HEK293T (cell line): Measurements from ENCODE around the gene CCDC85A.

Source experiments
- CTCF ChIA-PET: fragments of 350-600 bp; formaldehyde crosslinking; extraction: SDS; loops from one replicate; lab custom pipeline; 2021; ENCODE audit warnings: antibody characterized with exemption, inconsistent platforms; lab: Yijun Ruan, JAX
- POLR2A ChIA-PET: fragments of 350-600 bp; formaldehyde crosslinking; extraction: SDS; loops from one replicate; lab custom pipeline; 2020; ENCODE audit warnings: antibody characterized with exemption, inconsistent platforms; lab: Yijun Ruan, JAX
- DNase-seq: peaks from one replicate; pipeline ENCODE4 v3.0.0; 2012; ENCODE audit warnings: mixed read lengths; ENCODE audit errors: extremely low spot score
- ARNT ChIP-seq: fragments of 450-650 bp; IDR thresholded peaks from 2 replicates; pipeline ENCODE4 v1.6.1; 2017; ENCODE audit warnings: mild to moderate bottlenecking
- BHLHE40 ChIP-seq: fragments of 450-650 bp; IDR thresholded peaks from 2 replicates; pipeline ENCODE4 v1.6.1; 2016; ENCODE audit warnings: mild to moderate bottlenecking, moderate library complexity, borderline replicate concordance
- CTBP1 ChIP-seq: fragments of 450-650 bp; IDR thresholded peaks from 2 replicates; pipeline ENCODE4 v1.6.1; 2016; ENCODE audit warnings: borderline replicate concordance
- ELF4 ChIP-seq: fragments of 450-650 bp; IDR thresholded peaks from 2 replicates; pipeline ENCODE4 v1.6.1; 2017; ENCODE audit warnings: antibody characterized with exemption
- FOXA1 ChIP-seq: fragments of 450-650 bp; IDR thresholded peaks from 2 replicates; pipeline ENCODE4 v1.6.1; 2016; ENCODE audit warnings: mild to moderate bottlenecking
- FOXK2 ChIP-seq: fragments of 450-650 bp; IDR thresholded peaks from 2 replicates; pipeline ENCODE4 v1.6.1; 2016; ENCODE audit warnings: mild to moderate bottlenecking
- FOXM1 ChIP-seq: fragments of 450-650 bp; IDR thresholded peaks from 2 replicates; pipeline ENCODE4 v1.6.1; 2017; ENCODE audit warnings: mild to moderate bottlenecking, borderline replicate concordance
- HDGF ChIP-seq: fragments of 450-650 bp; IDR thresholded peaks from 2 replicates; pipeline ENCODE4 v1.6.1; 2017; ENCODE audit warnings: antibody characterized with exemption, borderline replicate concordance
- L3MBTL2 ChIP-seq: fragments of 450-650 bp; conservative IDR thresholded peaks from 2 replicates; pipeline ENCODE4 v1.6.1; 2016; ENCODE audit warnings: mild to moderate bottlenecking
- LEF1 ChIP-seq: fragments of 450-650 bp; IDR thresholded peaks from 2 replicates; pipeline ENCODE4 v1.6.1; 2017; ENCODE audit warnings: mild to moderate bottlenecking, borderline replicate concordance
- NFRKB ChIP-seq: fragments of 450-650 bp; IDR thresholded peaks from 2 replicates; pipeline ENCODE4 v1.6.1; 2016; ENCODE audit warnings: mild to moderate bottlenecking, moderate library complexity
- SP1 ChIP-seq: fragments of 450-650 bp; IDR thresholded peaks from 2 replicates; pipeline ENCODE4 v1.6.1; 2017
- SUZ12 ChIP-seq: fragments of 450-650 bp; IDR thresholded peaks from 2 replicates; pipeline ENCODE4 v1.6.1; 2016; ENCODE audit warnings: mild to moderate bottlenecking
- TARDBP ChIP-seq: fragments of 450-650 bp; IDR thresholded peaks from 2 replicates; pipeline ENCODE4 v1.6.1; 2016
- ZNF384 ChIP-seq: fragments of 450-650 bp; IDR thresholded peaks from 2 replicates; pipeline ENCODE4 v1.6.1; 2016
- TF ChIP-seq, protein P1 (sequence below): fragments of 450-650 bp; IDR thresholded peaks from 2 replicates; pipeline ENCODE4 v1.6.1; 2016

The CCDC85A gene

GRCh38 chr2:56315376-56315775 lies 131.6 kb downstream of the CCDC85A start:
- CTCF ChIA-PET = no interaction called here
- TF ChIP-seq, protein P1, sequence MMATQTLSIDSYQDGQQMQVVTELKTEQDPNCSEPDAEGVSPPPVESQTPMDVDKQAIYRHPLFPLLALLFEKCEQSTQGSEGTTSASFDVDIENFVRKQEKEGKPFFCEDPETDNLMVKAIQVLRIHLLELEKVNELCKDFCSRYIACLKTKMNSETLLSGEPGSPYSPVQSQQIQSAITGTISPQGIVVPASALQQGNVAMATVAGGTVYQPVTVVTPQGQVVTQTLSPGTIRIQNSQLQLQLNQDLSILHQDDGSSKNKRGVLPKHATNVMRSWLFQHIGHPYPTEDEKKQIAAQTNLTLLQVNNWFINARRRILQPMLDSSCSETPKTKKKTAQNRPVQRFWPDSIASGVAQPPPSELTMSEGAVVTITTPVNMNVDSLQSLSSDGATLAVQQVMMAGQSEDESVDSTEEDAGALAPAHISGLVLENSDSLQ = no peak
- no peak for TF ChIP-seq CTBP1
- no peak for TF ChIP-seq NFRKB
- TF ChIP-seq SUZ12 = no peak
- TF ChIP-seq LEF1 = no peak
- no peak for TF ChIP-seq L3MBTL2
- TF ChIP-seq ZNF384 = no peak
- TF ChIP-seq ELF4 = no peak
- TF ChIP-seq SP1 = no peak
- TF ChIP-seq BHLHE40 = no peak
- no peak for TF ChIP-seq ARNT
- TF ChIP-seq FOXK2 = no peak
- TF ChIP-seq FOXM1 = no peak
- TF ChIP-seq TARDBP = no peak
- no peak for TF ChIP-seq HDGF
- TF ChIP-seq FOXA1 = no peak
- DNase-seq = no peak
- POLR2A ChIA-PET = no interaction called here

DNA sequence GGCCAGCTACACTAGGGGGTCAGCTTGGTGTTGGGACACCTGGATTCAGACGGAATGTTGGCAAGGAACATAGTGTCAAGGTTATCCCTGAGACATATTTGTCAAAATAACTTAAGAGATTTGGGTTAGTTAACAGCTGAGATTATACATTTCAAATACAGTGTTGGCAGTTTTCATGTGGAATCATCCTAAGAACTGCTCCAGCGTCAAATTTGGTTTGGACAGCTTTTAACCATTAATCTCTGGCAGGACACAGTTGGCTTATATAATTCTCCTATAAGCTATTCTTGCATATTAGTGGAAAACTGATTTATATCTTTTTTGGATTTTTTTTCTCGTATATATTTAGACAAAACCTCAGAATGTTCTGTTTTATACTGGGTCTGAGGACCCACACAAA lies 132.2 kb downstream of the CCDC85A start:
- no peak for TF ChIP-seq FOXM1
- TF ChIP-seq SUZ12 = no peak
- no peak for TF ChIP-seq ZNF384
- no peak for TF ChIP-seq FOXA1
- TF ChIP-seq HDGF = no peak
- TF ChIP-seq ELF4 = no peak
- TF ChIP-seq LEF1 = no peak
- no peak for TF ChIP-seq FOXK2
- TF ChIP-seq, protein P1 = no peak
- no peak for TF ChIP-seq BHLHE40
- TF ChIP-seq TARDBP = no peak
- TF ChIP-seq ARNT = no peak
- TF ChIP-seq SP1 = no peak
- no peak for TF ChIP-seq CTBP1
- TF ChIP-seq L3MBTL2 = no peak
- CTCF ChIA-PET = no interaction called here
- DNase-seq = no peak
- POLR2A ChIA-PET = no interaction called here

DNA sequence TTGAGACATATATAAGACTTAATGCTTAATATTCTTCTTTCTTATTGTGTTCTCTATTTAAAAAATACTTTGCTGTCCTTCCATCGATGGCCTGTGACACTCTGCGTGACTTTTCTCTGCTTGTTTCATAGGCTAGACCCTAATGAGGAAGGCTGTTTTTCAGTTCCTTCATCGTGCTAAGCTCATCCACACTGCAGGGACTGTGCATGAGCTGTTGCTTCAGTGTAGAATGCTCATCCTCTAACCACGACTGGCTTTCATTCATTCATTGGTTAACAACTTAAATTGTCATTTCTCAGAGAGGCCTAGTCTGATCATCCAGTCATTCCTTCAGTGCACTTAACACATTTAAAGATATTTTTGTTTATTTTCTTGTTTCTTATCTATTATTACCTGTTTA lies 134.4 kb downstream of the CCDC85A start:
- no peak for TF ChIP-seq NFRKB
- no peak for TF ChIP-seq SUZ12
- TF ChIP-seq CTBP1 = no peak
- TF ChIP-seq, protein P1 = no peak
- no peak for TF ChIP-seq ZNF384
- no peak for TF ChIP-seq L3MBTL2
- TF ChIP-seq LEF1 = no peak
- TF ChIP-seq FOXK2 = no peak
- TF ChIP-seq FOXA1 = no peak
- no peak for TF ChIP-seq HDGF
- ChIA-PET CTCF (interaction anchor here (0.8 kb wide), 1 partner anchor 135 kb away, joined by 3 read pairs; no protein-coding TSS in a partner anchor), POLR2A (no interaction called here)
- DNase-seq = no peak

- no peak for DNase-seq
- no peak for TF ChIP-seq BHLHE40
- no peak for TF ChIP-seq HDGF
- TF ChIP-seq L3MBTL2 = no peak
- no peak for TF ChIP-seq LEF1
- TF ChIP-seq FOXK2 = no peak
- TF ChIP-seq FOXM1 = no peak
- TF ChIP-seq, protein P1 = no peak
- no peak for TF ChIP-seq SP1
- TF ChIP-seq ELF4 = no peak
- no peak for TF ChIP-seq SUZ12
- no peak for TF ChIP-seq FOXA1
- no peak for TF ChIP-seq CTBP1
- no peak for TF ChIP-seq TARDBP
- TF ChIP-seq NFRKB = no peak
- no peak for TF ChIP-seq ARNT
- no peak for TF ChIP-seq ZNF384
- ChIA-PET POLR2A (no interaction called here), CTCF (interaction anchor here (0.6 kb wide), 1 partner anchor 12 kb away, joined by 5 read pairs; no protein-coding TSS in a partner anchor)
These were observed 142.0 kb downstream of the CCDC85A start for GRCh38 chr2:56325661-56326345.

GRCh38 chr2:56326346-56326741 lies 142.6 kb downstream of the CCDC85A start:
- TF ChIP-seq HDGF = no peak
- no peak for TF ChIP-seq SP1
- TF ChIP-seq CTBP1 = no peak
- TF ChIP-seq L3MBTL2 = no peak
- no peak for TF ChIP-seq BHLHE40
- TF ChIP-seq TARDBP = no peak
- TF ChIP-seq FOXA1 = no peak
- TF ChIP-seq LEF1 = no peak
- TF ChIP-seq, protein P1 = no peak
- no peak for TF ChIP-seq FOXK2
- no peak for TF ChIP-seq ZNF384
- TF ChIP-seq SUZ12 = no peak
- TF ChIP-seq FOXM1 = no peak
- no peak for TF ChIP-seq ARNT
- no peak for TF ChIP-seq NFRKB
- TF ChIP-seq ELF4 = no peak
- no peak for DNase-seq
- CTCF ChIA-PET = interaction anchor here (0.6 kb wide), 1 partner anchor 11 kb away, joined by 5 read pairs; no protein-coding TSS in a partner anchor
- POLR2A ChIA-PET = no interaction called here
